IMR-90 (cell line): ENCODE measurements around the gene PAQR9. TPM values are rescaled to one million over a fixed set of nuclear protein-coding genes. Genes with fewer than 3 reads are reported as not detected.

Experiments
- ATAC-seq: fragments of 200-7000 bp; cut with Tn5 transposase; 2 replicates; pipeline ENCODE4 v1.9.1; 2020; ENCODE audit warnings: low read depth, mild to moderate bottlenecking, moderate library complexity
- BruUV-seq: library from RNA; stranded (reverse); fragments of 400-500 nt; replicated peaks from 2 replicates; lab custom pipeline; 2021; lab: Mats Ljungman, UMichigan
- CTCF ChIA-PET: fragments of 300-600 bp; formaldehyde crosslinking; extraction: SDS; loops from one replicate; lab custom pipeline; 2021; ENCODE audit warnings: antibody characterized with exemption; lab: Yijun Ruan, JAX
- POLR2A ChIA-PET: fragments of 300-600 bp; sonication (Branson Sonifier 250); formaldehyde crosslinking; loops from one replicate; lab custom pipeline; 2022; ENCODE audit warnings: antibody characterized with exemption; ENCODE audit not compliant: unreplicated experiment; lab: Charles Lee
- DNase-seq: peaks from one replicate; pipeline ENCODE4 v3.0.0; 2013
- H2AFZ ChIP-seq: replicated peaks from 2 replicates; pipeline ENCODE3; 2013; ENCODE audit warnings: low read length, mild to moderate bottlenecking; ENCODE audit not compliant: poor library complexity
- H2AK5ac ChIP-seq: 2 replicates; pipeline ENCODE4 v1.6.1; 2013; ENCODE audit warnings: low read depth, low read length, inconsistent platforms
- H2AK9ac ChIP-seq: replicated peaks from 2 replicates; pipeline ENCODE3; 2013; ENCODE audit warnings: mild to moderate bottlenecking, low read depth, low read length, moderate library complexity; ENCODE audit not compliant: poor library complexity
- H2BK120ac ChIP-seq: 2 replicates; pipeline ENCODE4 v1.6.1; 2013; ENCODE audit warnings: low read depth, low read length, inconsistent platforms
- H2BK15ac ChIP-seq: 3 replicates; pipeline ENCODE4 v1.6.1; 2013; ENCODE audit warnings: low read depth, low read length, inconsistent platforms
- H2BK20ac ChIP-seq: 2 replicates; pipeline ENCODE4 v1.6.1; 2013; ENCODE audit warnings: low read depth, mild to moderate bottlenecking, inconsistent platforms, low read length, moderate library complexity
- H2BK5ac ChIP-seq: 2 replicates; pipeline ENCODE4 v1.6.1; 2013; ENCODE audit warnings: mild to moderate bottlenecking, low read depth, low read length, inconsistent platforms; ENCODE audit not compliant: poor library complexity, severe bottlenecking
- H3K14ac ChIP-seq: replicated peaks from 2 replicates; pipeline ENCODE4 v1.6.1; 2013; ENCODE audit warnings: low read depth, low read length, inconsistent platforms
- H3K18ac ChIP-seq: 2 replicates; pipeline ENCODE4 v1.6.1; 2013; ENCODE audit warnings: low read depth, low read length, control low read depth
- H3K23ac ChIP-seq: 2 replicates; pipeline ENCODE4 v1.6.1; 2013; ENCODE audit warnings: low read depth, low read length, inconsistent platforms
- H3K27ac ChIP-seq: 2 replicates; pipeline ENCODE4 v1.5.1; 2013; ENCODE audit warnings: mild to moderate bottlenecking, control low read depth, low read length; ENCODE audit not compliant: insufficient read depth
- H3K27me3 ChIP-seq: 2 replicates; pipeline ENCODE4 v1.6.1; 2013; ENCODE audit warnings: low read length; ENCODE audit not compliant: control insufficient read depth, insufficient read depth
- H3K36me3 ChIP-seq: 2 replicates; pipeline ENCODE4 v1.6.1; 2013; ENCODE audit warnings: low read length, mixed read lengths; ENCODE audit not compliant: control insufficient read depth, insufficient read depth
- H3K4ac ChIP-seq: 2 replicates; pipeline ENCODE4 v1.6.1; 2013; ENCODE audit warnings: low read depth, low read length, inconsistent platforms
- H3K4me1 ChIP-seq: 2 replicates; pipeline ENCODE4 v1.6.1; 2013; ENCODE audit warnings: low read length, mixed read lengths; ENCODE audit not compliant: control insufficient read depth, insufficient read depth
- H3K4me2 ChIP-seq: 2 replicates; pipeline ENCODE4 v1.6.1; 2013; ENCODE audit warnings: low read depth, mild to moderate bottlenecking, control low read depth, low read length, moderate library complexity
- H3K4me3 ChIP-seq: 2 replicates; pipeline ENCODE4 v1.5.1; 2013; ENCODE audit warnings: low read depth, mild to moderate bottlenecking, control low read depth, low read length, moderate library complexity; ENCODE audit not compliant: insufficient read depth
- H3K56ac ChIP-seq: 2 replicates; pipeline ENCODE4 v1.6.1; 2013; ENCODE audit warnings: low read length, inconsistent platforms; ENCODE audit not compliant: insufficient read depth; ENCODE audit errors: extremely low read depth
- H3K79me1 ChIP-seq, 2 experiments: 2 replicates each; pipeline ENCODE4 v1.6.1; 2013; ENCODE audit warnings: low read length in 2 of 2, inconsistent platforms in 1 of 2, low read depth in 1 of 2
- H3K9ac ChIP-seq: 2 replicates; pipeline ENCODE4 v1.6.1; 2013; ENCODE audit warnings: low read depth, low read length, control low read depth
- H3K9me1 ChIP-seq: 2 replicates; pipeline ENCODE4 v1.6.1; 2013; ENCODE audit warnings: low read length, inconsistent platforms; ENCODE audit not compliant: insufficient read depth
- H3K9me3 ChIP-seq: 2 replicates; pipeline ENCODE4 v1.6.1; 2013; ENCODE audit warnings: low read length; ENCODE audit not compliant: control insufficient read depth, insufficient read depth
- H4K20me1 ChIP-seq: 2 replicates; pipeline ENCODE4 v1.6.1; 2013; ENCODE audit warnings: low read length, inconsistent platforms; ENCODE audit not compliant: insufficient read depth
- H4K5ac ChIP-seq: 2 replicates; pipeline ENCODE4 v1.6.1; 2013; ENCODE audit warnings: mild to moderate bottlenecking, low read depth, low read length, control low read depth
- H4K8ac ChIP-seq, 2 experiments: 2 replicates each; pipeline ENCODE4 v1.6.1; 2013; ENCODE audit warnings: low read depth in 2 of 2, low read length in 2 of 2, control low read depth in 1 of 2, inconsistent platforms in 1 of 2
- H4K91ac ChIP-seq: 2 replicates; pipeline ENCODE4 v1.6.1; 2013; ENCODE audit warnings: low read depth, low read length, inconsistent platforms; ENCODE audit not compliant: insufficient read depth
- BHLHE40 ChIP-seq: fragments of 150-350 bp; IDR thresholded peaks from 2 replicates; pipeline ENCODE4 v1.6.1; 2016; ENCODE audit warnings: mild to moderate bottlenecking, low read depth, low read length
- CEBPB ChIP-seq: IDR thresholded peaks from 2 replicates; pipeline ENCODE4 v1.6.1; 2012; ENCODE audit warnings: low read depth, low read length, improper control_type of control experiment
- CHD1 ChIP-seq: IDR thresholded peaks from 2 replicates; pipeline ENCODE4 v1.6.1; 2012; ENCODE audit warnings: low read depth, low read length, improper control_type of control experiment
- FOS ChIP-seq: fragments of 150-350 bp; IDR thresholded peaks from 2 replicates; pipeline ENCODE4 v1.6.1; 2016; ENCODE audit warnings: low read depth, low read length
- MAZ ChIP-seq: IDR thresholded peaks from 2 replicates; pipeline ENCODE4 v1.6.1; 2012; ENCODE audit warnings: low read depth, mild to moderate bottlenecking, low read length, improper control_type of control experiment, moderate library complexity, borderline replicate concordance
- MXI1 ChIP-seq: IDR thresholded peaks from 2 replicates; pipeline ENCODE4 v1.6.1; 2012; ENCODE audit warnings: low read depth, mild to moderate bottlenecking, low read length, moderate library complexity, borderline replicate concordance
- NFE2L2 ChIP-seq: fragments of 150-350 bp; IDR thresholded peaks from 2 replicates; pipeline ENCODE4 v1.6.1; 2016; ENCODE audit warnings: low read depth, mild to moderate bottlenecking, low read length
- POLR2A ChIP-seq: IDR thresholded peaks from 2 replicates; pipeline ENCODE4 v1.6.1; 2012; ENCODE audit warnings: mild to moderate bottlenecking, low read depth, low read length
- RAD21 ChIP-seq: IDR thresholded peaks from 2 replicates; pipeline ENCODE4 v1.6.1; 2012; ENCODE audit warnings: low read length, improper control_type of control experiment
- RFX5 ChIP-seq: IDR thresholded peaks from 2 replicates; pipeline ENCODE4 v1.8.0; 2012; ENCODE audit warnings: low read depth, mild to moderate bottlenecking, low read length, moderate library complexity
- SMC3 ChIP-seq: fragments of 150-350 bp; IDR thresholded peaks from 2 replicates; pipeline ENCODE4 v1.6.1; 2016; ENCODE audit warnings: low read depth, mild to moderate bottlenecking, antibody characterized with exemption, low read length, moderate library complexity
- WGBS, 2 experiments: methylation state at CpG; one replicate each; pipeline versions ENCODE4 v1.1.5 to v1.1.7; 2013; ENCODE audit warnings: missing lambda C conversion rate in 2 of 2; ENCODE audit not compliant: insufficient read length in 1 of 2; ENCODE audit errors: extremely low coverage in 2 of 2; 5-methylcytosine and 5-hydroxymethylcytosine counted together
- dilution Hi-C: fragments of 300-500 bp; cut with HindIII; formaldehyde crosslinking; loops from one replicate; pipeline ENCODE4 v1.14.3; 2018; ENCODE audit warnings: low sequenced_read_pairs; ENCODE audit not compliant: unreplicated experiment
- in situ Hi-C: fragments of 300-500 bp; cut with MboI; formaldehyde crosslinking; loops from 3 replicates; pipeline ENCODE4 v1.14.3; 2019; ENCODE audit warnings: low sequenced_read_pairs, inconsistent platforms, mixed read lengths
- intact Hi-C: fragments of 100-400 bp; cut with micrococcal nuclease; formaldehyde crosslinking; loops from 2 replicates; pipeline ENCODE4 v1.10.0; 2022
- polyA plus RNA-seq, 3 experiments: library from polyadenylated mRNA; depleted of rRNA; stranded (reverse); fragments of >200 nt; gene quantifications; 2 replicates each; pipeline ENCODE4 v1.2.3, GENCODE V29; 2012; ENCODE audit warnings: low replicate concordance in 1 of 3
- total RNA-seq: library from RNA; depleted of rRNA; stranded (reverse); fragments of >200 nt; gene quantifications from 2 replicates; pipeline ENCODE4 v1.2.3, GENCODE V29; 2012
- TF ChIP-seq, protein P1 (sequence below): fragments of 150-350 bp; IDR thresholded peaks from 2 replicates; pipeline ENCODE4 v1.6.1; 2016; ENCODE audit warnings: low read depth, mild to moderate bottlenecking, low read length, moderate library complexity, borderline replicate concordance

PAQR9 gene
- total and polyA plus RNA-seq, 2 of the 4 experiments (the other 2 are of a cell fraction), result 0.05 TPM; not detected in 1

DNA sequence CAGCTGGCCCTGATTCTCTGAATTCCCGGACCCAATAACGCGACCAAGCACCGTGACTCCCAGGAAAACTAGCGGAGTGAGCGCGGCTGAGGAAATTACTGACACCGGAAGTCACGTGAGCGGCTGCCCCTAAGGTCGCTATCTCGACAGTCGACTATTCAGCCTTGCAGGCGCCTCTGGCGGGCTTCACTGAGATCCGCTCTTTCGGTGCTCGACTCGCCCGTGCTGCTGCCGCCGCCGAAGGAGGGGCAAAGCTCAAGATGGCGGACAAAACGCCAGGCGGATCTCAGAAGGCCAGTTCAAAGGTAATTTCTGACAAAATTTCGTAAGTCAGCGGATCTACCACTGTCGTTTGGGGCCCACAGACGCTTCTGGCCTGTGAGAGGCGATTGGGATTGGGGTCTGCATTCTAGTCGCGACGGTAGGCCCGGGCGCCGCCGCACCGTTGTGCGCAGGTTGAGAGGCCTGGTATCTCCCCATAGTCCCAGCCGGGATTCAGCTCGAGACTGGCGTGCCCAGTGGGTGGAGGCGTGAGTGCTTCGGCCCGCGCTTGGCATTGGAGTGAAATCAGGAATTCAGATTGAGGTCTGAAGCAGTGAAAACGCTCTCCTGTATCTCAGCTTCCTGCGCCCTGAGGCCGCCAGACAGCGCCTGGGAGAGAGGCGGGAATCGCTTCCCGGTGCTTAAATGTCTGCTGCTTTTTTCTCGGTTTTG lies 38.1 kb upstream of the PAQR9 start, which contains the start of gene U2SURP (continued):
- TF ChIP-seq, protein P1, sequence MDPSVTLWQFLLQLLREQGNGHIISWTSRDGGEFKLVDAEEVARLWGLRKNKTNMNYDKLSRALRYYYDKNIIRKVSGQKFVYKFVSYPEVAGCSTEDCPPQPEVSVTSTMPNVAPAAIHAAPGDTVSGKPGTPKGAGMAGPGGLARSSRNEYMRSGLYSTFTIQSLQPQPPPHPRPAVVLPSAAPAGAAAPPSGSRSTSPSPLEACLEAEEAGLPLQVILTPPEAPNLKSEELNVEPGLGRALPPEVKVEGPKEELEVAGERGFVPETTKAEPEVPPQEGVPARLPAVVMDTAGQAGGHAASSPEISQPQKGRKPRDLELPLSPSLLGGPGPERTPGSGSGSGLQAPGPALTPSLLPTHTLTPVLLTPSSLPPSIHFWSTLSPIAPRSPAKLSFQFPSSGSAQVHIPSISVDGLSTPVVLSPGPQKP, result peak; percentile 78; the same call in 1 of the 2 replicates

- Histone ChIP-seq H2BK120ac (peak overlapping the region; percentile 68), H3K79me1 (peaks cover 7 to 16% of the 10 kb centered on the region in 2 experiments; a peak in 2 of 4 replicates), H3K56ac (peak overlapping the region; percentile 92), H3K9me1 (no peaks in the 10 kb centered on the region; the same call in 1 of the 2 replicates), H4K8ac (peak overlapping the region; percentile 74 to 95), H2AFZ (peak overlapping the region; percentile 90), H2BK20ac (no peak overlapping the region), H3K4me2 (peak overlapping the region; percentile 94), H3K9me3 (no peaks in the 10 kb centered on the region), H3K27ac (peak overlapping the region; percentile 94), H3K27me3 (no peaks in the 10 kb centered on the region), H3K4ac (peak overlapping the region; percentile 89), H3K23ac (peak overlapping the region; percentile 98), H2BK15ac (peak overlapping the region; percentile 34; the same call in 2 of the 3 replicates), H3K36me3 (no peaks in the 10 kb centered on the region), H3K14ac (peak overlapping the region; percentile 96), H4K20me1 (peaks cover 16% of the 10 kb centered on the region), H4K91ac (peak overlapping the region; percentile 68), H3K9ac (peak overlapping the region; percentile 93), H2BK5ac (peak overlapping the region; percentile 89), H2AK5ac (peak overlapping the region; percentile 58), H3K4me1 (peaks cover 3% of the 10 kb centered on the region; the same call in 1 of the 2 replicates), H3K4me3 (peak overlapping the region; percentile 76), H3K18ac (peak overlapping the region; percentile 80), H4K5ac (peak overlapping the region; percentile 86), H2AK9ac (peak overlapping the region; percentile 93)
- ChIA-PET POLR2A (interaction anchor here (0.5 to 0.8 kb wide), 4 partner anchors 10 to 564 kb away, joined by 3 to 9 read pairs (median 5); no protein-coding TSS in a partner anchor), CTCF (interaction anchor here (0.6 to 1.0 kb wide), 3 partner anchors 14 to 173 kb away, joined by 3 to 4 read pairs (median 3); no protein-coding TSS in a partner anchor)
- no peak for DNase-seq
- in situ Hi-C loops, result no loop called here
- ATAC-seq, result peak; percentile 62
- TSS peak; percentile 99 for BruUV-seq
- 0% methylated on average over 4 of the region's 15 CpGs; no CpG with 5 or more reads in 1 of the 2 experiments for WGBS, 2 experiments
- intact Hi-C loops, result loop anchor here (5.0 kb wide), 1 partner anchor 424 kb away; the partner anchor contains the start of gene ATR
- dilution Hi-C loops, result no loop called here
- no peak for TF ChIP-seq MXI1
- no peak for TF ChIP-seq MAZ
- TF ChIP-seq POLR2A, result no peak
- no peak for TF ChIP-seq CHD1
- TF ChIP-seq RAD21, result no peak
- TF ChIP-seq, protein P1, result no peak
- TF ChIP-seq SMC3, result no peak
- no peak for TF ChIP-seq CEBPB
- TF ChIP-seq NFE2L2, result no peak
- TF ChIP-seq BHLHE40, result no peak
- no peak for TF ChIP-seq RFX5
- no peak for TF ChIP-seq FOS
Observed at GRCh38 chr3:143001034-143001368, 37.5 kb upstream of the PAQR9 start.
